NCI-H524 treated with DMSO at 0.1 percent for 48 hours (cell line): ENCODE results near the gene OR10H2.
"Not testable (repeated sequence)": the region's sequence is repeated elsewhere in the genome, so short reads cannot be mapped to it uniquely, and the experiment has no call there.

Source experiments
- DNase-seq: peaks from one replicate; lab custom pipeline; 2025; lab: John Stamatoyannopoulos, UW

OR10H2 gene

DNA sequence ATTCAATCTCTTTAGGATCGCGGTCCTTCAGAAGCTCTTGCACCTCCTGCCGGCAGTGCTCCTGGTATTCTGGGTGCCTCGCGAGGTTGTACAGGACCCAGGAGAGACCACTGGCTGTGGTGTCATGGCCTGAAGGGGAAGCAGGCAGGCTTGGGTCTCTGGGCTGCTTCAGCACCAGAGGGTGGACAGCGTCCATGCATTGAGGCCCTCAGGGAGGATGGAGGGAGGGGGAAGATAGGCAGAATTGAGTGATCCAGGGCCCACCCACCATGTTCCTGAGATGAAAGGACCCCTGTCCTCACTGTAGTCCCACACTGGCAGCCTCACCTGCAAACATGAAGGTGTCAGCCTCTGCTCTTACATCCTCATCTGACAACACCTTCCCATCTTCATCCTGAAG lies 41.8 kb downstream of the OR10H2 start:
- no peak for DNase-seq

DNA sequence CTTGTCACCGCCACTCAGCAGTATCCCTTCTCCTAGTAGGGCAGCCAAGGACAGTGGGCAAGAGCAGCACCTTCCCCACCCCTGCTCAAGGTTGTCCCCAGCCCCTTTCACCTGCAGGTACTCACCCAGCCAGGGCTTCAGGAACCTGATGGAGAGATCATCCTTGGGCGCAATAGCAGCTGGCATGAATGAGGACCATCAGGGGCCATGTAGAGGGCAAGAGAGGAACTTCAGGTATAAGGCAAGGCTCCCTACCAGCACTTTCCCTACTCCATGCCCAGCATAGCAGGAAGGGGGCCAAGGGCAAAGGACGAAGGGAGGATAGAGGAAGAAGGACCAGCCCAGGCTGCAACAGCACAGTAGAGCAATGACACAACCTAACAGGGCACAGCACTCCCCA lies 46.3 kb downstream of the OR10H2 start:
- DNase-seq: not testable (repeated sequence)

DNA sequence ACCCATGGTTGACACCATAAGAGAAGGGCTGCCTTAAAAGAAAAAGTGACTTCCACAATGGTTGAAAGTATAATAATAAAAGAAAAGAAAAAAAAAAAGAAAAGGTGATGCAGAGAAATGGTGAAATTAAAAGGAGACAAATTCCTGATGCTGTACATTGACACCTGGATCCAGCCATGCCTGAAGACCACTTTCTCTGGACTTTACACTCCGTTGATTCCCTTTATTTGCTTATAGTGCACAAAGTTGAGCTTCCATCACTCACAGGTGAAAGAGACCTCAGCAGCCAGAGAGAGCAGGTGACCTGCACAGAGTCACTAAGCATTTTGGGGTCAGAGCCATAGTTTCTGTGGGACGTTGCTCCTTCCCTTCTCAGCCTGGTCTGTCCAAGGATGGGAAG lies 47.4 kb downstream of the OR10H2 start:
- no peak for DNase-seq

GRCh38 chr19:15776264-15776663 lies 48.4 kb downstream of the OR10H2 start:
- DNase-seq: no peak

- DNase-seq: no peak
Measured at GRCh38 chr19:15776991-15777970, 49.5 kb downstream of the OR10H2 start.
